ENCODE measurements around the gene CARD10.

Gene CARD10

GRCh38 chr22:37487129-37487528 lies 32.1 kb downstream of the CARD10 start:
- Mint-ChIP-seq H3K4me1 (ENCODE audit: low read depth) (peaks cover 36% of the 10 kb centered on the region), H3K4me3 (peak overlapping the region; percentile 98), H3K27ac (peak overlapping the region; percentile 38), H3K27me3 (ENCODE audit: low read depth) (no peaks in the 10 kb centered on the region), H3K9me3 (no peaks in the 10 kb centered on the region), H3K36me3 (ENCODE audit: low read depth) (peaks cover 28% of the 10 kb centered on the region)
- no peak for DNase-seq (ENCODE audit: low spot score)

DNA sequence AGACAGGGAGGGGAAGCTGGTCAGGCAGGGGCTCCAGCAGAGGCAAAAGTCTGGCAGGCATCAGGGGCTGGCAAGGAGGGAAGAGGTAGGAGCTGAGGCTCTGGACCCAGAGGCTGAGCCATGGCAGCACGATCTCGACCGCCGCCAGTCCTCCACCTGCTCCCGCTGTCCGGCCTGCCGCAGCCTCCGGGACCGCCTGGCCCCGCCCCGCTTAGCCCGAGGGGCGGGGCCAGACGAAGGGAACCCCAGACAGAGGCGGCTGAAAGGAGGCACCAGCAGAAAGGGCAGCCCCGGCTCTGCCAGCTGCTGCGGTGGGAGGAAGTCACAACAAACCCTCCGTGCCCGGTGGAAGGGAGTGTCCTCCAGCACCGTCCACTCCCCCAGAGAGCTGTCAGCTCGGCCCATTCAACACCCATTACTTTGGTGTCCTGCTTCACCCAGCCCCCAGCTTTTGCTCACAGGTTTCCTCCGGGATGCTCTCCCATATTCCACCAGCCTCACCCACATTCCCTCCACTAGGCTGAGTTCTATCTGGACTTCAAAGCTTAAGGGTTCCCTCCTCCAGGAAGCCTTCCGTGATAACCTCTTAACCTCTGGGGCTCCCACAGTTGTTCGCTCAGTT lies 32.9 kb downstream of the CARD10 start, which contains the start of gene MFNG:
Gene MFNG, minus strand, starts transcription at position 161 of the 622 bp plus-strand sequence. CDS start 207 bp downstream, outside the sequence.
- Mint-ChIP-seq H3K4me1 (ENCODE audit: low read depth) (peaks cover 39% of the 10 kb centered on the region), H3K27me3 (ENCODE audit: low read depth) (no peaks in the 10 kb centered on the region), H3K27ac (peak within 1 kb of the TSS; percentile 92), H3K36me3 (ENCODE audit: low read depth) (peaks cover 33% of the 10 kb centered on the region), H3K4me3 (peak within 1 kb of the TSS; percentile 98), H3K9me3 (no peaks in the 10 kb centered on the region)
- peak; percentile 77 for DNase-seq (ENCODE audit: low spot score)

DNA sequence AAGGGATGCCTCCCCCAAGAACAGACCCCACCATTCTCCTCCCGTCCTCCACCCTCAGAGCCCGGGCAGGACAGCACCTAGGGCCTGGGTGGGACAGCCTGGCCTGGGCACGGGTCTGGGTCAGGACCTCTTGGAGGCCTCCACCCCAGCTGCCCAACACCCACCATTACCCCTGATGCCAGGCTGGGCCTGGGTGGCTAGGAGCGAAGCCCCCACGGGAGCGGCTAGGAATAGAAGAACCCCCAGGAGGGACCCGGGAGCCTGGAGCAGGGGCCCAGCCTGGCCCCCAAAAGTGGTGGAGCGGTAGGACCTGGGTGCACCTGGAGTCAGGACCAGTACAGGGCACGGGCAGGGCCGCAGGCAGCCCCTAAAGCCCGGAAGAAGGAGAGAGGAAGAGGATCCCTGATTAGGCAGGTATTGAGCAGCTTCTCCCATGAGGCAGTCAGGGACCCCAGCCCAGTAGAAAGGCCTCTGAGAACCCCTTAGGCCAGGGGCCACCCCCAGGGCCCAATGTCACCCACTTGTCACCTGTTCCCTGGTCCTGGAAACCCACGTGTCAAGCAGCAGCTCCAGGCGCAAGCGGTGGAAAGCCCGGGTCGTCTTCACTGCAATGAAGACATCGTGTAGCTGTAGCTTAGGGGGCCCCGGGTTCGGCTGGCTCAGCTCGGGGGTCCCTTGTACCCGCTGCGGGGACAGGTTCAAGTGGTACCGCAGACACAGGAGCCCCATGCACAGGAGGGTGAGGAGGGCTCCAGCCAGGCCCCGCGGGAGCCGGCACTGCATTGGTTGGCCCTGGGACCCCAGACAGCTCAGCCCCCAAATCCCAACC lies 33.6 kb downstream of the CARD10 start:
- Mint-ChIP-seq H3K27me3 (ENCODE audit: low read depth) (no peaks in the 10 kb centered on the region), H3K4me3 (peak overlapping the region; percentile 98), H3K9me3 (no peaks in the 10 kb centered on the region), H3K36me3 (ENCODE audit: low read depth) (peaks cover 39% of the 10 kb centered on the region), H3K4me1 (ENCODE audit: low read depth) (peaks cover 43% of the 10 kb centered on the region), H3K27ac (peak overlapping the region; percentile 92)
- DNase-seq (ENCODE audit: low spot score) = peak; percentile 8

DNA sequence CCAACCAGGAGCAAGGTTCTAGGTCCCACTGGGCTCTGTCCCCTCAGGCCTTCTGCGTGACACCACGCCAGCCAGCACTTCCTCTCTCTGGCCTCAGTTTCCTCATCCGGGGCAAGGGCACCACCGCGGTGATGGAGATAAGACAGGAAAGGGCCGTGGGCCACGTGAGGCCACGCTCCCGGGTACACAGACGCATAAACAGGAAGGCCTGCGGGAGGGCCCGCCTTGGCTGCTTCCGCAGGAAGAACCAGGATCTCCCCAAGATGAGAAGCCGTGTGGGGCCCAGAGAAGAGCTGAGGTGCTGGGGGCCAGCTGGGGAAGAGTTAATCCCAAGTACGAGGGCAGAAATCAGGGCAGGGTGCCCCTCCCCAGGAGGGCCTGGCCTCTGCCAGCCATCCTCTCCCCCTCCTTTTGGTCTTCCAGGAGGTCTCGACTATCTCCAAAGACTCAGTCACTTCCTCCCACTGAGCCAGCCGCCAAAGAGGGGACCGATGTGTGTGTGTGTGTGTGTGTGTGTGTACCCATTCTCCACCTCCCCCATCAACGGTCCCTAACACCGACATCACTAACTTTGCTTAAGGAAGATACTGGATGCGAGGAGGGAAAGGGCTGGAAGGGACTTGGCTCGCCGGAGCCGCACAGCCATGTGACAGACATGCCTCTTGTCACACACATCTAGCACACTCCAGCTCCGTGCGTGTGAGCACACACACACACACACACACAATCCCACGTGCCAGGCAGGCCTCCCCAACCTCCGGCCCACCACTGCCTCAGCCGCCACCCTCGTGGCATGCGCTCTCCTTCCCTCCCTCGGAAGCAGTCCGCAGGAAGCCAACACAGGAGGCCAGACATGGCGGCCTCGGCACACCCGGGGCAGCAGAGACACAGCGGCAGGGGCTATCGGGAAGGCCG lies 34.5 kb downstream of the CARD10 start:
- peak overlapping the region; percentile 92 for H3K27ac Mint-ChIP-seq
- peak overlapping the region; percentile 98 for H3K4me3 Mint-ChIP-seq
- peak; percentile 85 for DNase-seq (ENCODE audit: low spot score)
- peaks cover 43% of the 10 kb centered on the region for H3K36me3 Mint-ChIP-seq (ENCODE audit: low read depth)
- H3K27me3 Mint-ChIP-seq (ENCODE audit: low read depth) = no peaks in the 10 kb centered on the region
- H3K9me3 Mint-ChIP-seq = no peaks in the 10 kb centered on the region
- peaks cover 43% of the 10 kb centered on the region for H3K4me1 Mint-ChIP-seq (ENCODE audit: low read depth)

- peaks cover 43% of the 10 kb centered on the region for H3K36me3 Mint-ChIP-seq (ENCODE audit: low read depth)
- no peak for DNase-seq (ENCODE audit: low spot score)
- no peaks in the 10 kb centered on the region for H3K9me3 Mint-ChIP-seq
- peaks cover 39% of the 10 kb centered on the region for H3K4me1 Mint-ChIP-seq (ENCODE audit: low read depth)
- H3K27ac Mint-ChIP-seq = peak overlapping the region; percentile 89
- H3K27me3 Mint-ChIP-seq (ENCODE audit: low read depth) = no peaks in the 10 kb centered on the region
- H3K4me3 Mint-ChIP-seq = peak overlapping the region; percentile 98
These were observed 36.2 kb downstream of the CARD10 start for GRCh38 chr22:37483050-37483449.

GRCh38 chr22:37482244-37482643 lies 37.0 kb downstream of the CARD10 start:
- Mint-ChIP-seq H3K9me3 (no peaks in the 10 kb centered on the region), H3K36me3 (ENCODE audit: low read depth) (peaks cover 43% of the 10 kb centered on the region), H3K4me3 (peak overlapping the region; percentile 98), H3K27me3 (ENCODE audit: low read depth) (no peaks in the 10 kb centered on the region), H3K27ac (peak overlapping the region; percentile 72), H3K4me1 (ENCODE audit: low read depth) (peaks cover 35% of the 10 kb centered on the region)
- DNase-seq (ENCODE audit: low spot score) = no peak

DNA sequence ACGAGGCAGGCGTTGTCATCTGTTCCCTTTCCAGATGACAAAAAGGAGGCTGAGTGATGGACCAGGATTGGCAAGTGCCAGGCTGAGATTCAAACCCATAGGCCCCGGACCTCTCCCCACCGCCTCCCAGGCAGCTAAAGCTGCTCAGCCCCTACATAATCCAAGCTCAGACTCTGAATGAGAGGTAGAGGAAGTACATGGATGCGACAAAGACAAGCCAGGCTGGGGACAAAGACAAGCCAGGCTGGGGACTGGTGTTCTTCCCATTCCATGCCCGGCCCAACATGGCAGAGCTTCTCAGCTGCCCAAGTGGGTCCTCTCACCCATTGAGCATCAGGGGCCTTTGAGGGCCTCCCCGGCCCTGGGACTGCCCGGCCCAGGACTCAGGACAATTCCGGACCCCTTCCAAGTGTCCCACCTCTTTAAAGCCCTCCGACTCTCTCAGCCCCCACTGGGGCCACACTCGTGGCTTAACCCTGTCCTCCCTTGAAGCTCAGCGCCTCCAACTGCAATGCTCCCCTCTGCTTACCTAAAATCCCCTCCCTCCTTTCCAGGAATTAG lies 37.8 kb downstream of the CARD10 start:
- H3K4me3 Mint-ChIP-seq = peak overlapping the region; percentile 98

DNA sequence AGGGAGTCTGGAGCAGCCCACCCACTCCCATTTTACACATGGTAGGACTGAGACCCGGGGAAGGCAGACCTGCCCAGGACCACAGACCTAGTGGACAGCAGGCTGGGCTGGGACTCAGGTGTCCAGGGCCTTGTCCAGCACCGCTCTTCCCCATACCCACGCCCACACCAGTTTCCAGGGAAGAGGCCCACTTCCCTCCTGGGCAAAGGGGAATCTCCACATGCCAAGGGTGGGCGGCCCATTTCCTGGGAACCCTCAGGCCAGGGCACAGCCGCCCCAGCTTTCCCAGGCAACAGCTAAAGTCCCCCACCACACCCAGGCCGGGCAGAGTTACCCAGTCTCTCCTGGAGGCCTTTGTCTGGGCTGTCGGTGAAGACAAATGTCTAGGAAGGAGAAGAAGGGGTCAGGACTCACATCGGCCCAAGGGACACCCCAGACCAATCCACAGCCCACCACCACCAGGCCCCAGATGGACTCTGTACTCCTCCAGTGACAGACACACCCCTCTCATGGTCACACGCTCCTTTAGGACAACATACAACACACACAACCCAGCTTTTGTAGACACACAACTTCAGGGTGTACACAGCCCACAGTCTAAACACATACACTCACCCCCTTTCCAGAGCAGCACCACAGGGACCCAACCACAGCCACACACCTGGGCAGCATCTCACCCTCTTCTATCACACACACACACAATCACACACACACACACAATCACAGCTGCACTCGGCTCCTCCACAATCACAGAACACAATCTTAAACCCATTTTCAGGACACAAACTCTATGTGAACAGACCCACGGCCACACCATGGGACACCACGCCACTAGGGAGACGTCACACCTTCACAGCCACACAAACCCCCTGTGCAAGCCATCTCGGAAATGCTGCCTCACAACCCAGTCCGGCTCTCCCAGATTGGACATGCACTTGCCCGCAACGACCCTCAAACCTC lies 38.5 kb downstream of the CARD10 start:
- Mint-ChIP-seq H3K4me3 (no peak overlapping the region), H3K27ac (peak overlapping the region; percentile 1), H3K27me3 (ENCODE audit: low read depth) (no peaks in the 10 kb centered on the region), H3K36me3 (ENCODE audit: low read depth) (peaks cover 54% of the 10 kb centered on the region), H3K9me3 (no peaks in the 10 kb centered on the region), H3K4me1 (ENCODE audit: low read depth) (peaks cover 26% of the 10 kb centered on the region)
- no peak for DNase-seq (ENCODE audit: low spot score)

More for the DNA sequence above, 37.8 kb downstream of the CARD10 start:
- peaks cover 27% of the 10 kb centered on the region for H3K4me1 Mint-ChIP-seq (ENCODE audit: low read depth)
- H3K36me3 Mint-ChIP-seq (ENCODE audit: low read depth) = peaks cover 48% of the 10 kb centered on the region
- no peaks in the 10 kb centered on the region for H3K27me3 Mint-ChIP-seq (ENCODE audit: low read depth)
- peak overlapping the region; percentile 72 for H3K27ac Mint-ChIP-seq
- no peaks in the 10 kb centered on the region for H3K9me3 Mint-ChIP-seq
- DNase-seq (ENCODE audit: low spot score) = no peak

GRCh38 chr22:37479196-37479595 lies 40.0 kb downstream of the CARD10 start:
- Mint-ChIP-seq H3K4me1 (ENCODE audit: low read depth) (peaks cover 24% of the 10 kb centered on the region), H3K27me3 (ENCODE audit: low read depth) (no peaks in the 10 kb centered on the region), H3K27ac (no peak overlapping the region), H3K36me3 (ENCODE audit: low read depth) (peaks cover 43% of the 10 kb centered on the region), H3K4me3 (no peak overlapping the region), H3K9me3 (no peaks in the 10 kb centered on the region)
- DNase-seq (ENCODE audit: low spot score) = no peak

DNA sequence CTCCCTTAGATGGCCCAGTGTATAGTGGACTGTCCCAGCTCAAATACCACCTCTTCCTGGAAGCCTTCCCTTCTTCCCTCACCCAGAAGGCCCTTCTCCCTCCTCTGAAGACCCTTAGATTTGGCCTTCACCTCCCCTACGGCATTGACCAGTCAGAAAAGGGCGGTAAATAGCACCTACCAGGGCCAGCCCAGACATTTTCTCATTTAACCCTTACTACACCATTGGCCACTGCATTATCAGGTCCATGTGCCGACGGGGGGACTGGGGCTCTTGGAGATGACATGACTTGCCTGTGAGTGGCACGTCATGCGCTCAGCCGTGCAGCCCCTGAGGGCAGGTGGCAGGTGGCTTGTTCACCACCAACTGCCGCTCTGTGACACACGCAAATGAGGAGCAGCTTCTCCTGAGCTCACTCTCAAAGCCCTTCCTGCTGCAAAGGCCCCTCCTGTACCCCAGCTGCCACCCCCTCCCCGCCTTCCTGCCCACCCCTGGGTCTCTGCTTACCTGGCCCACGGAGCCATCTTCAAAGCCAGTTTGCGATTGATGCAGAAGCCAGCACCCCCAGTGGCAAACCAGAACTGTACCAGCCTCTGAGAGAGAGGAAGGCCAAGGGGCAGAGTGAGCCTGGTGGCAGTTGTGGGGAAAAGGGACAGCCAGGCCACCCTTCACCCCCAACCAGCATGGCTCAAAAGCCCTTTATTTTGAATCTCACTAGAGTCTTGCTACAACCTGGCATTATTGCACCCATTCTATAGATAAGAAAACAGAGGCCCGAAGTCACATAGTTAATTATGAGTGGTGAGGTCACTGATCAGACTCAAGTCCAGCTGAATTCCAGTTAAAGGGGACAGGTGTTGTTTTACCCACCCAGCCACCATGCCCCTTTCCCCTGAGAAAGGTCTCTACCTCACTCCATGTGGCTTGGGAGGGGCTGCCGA lies 42.6 kb downstream of the CARD10 start:
- Mint-ChIP-seq H3K36me3 (ENCODE audit: low read depth) (peaks cover 38% of the 10 kb centered on the region), H3K27me3 (ENCODE audit: low read depth) (no peaks in the 10 kb centered on the region), H3K4me1 (ENCODE audit: low read depth) (peaks cover 5% of the 10 kb centered on the region)

DNA sequence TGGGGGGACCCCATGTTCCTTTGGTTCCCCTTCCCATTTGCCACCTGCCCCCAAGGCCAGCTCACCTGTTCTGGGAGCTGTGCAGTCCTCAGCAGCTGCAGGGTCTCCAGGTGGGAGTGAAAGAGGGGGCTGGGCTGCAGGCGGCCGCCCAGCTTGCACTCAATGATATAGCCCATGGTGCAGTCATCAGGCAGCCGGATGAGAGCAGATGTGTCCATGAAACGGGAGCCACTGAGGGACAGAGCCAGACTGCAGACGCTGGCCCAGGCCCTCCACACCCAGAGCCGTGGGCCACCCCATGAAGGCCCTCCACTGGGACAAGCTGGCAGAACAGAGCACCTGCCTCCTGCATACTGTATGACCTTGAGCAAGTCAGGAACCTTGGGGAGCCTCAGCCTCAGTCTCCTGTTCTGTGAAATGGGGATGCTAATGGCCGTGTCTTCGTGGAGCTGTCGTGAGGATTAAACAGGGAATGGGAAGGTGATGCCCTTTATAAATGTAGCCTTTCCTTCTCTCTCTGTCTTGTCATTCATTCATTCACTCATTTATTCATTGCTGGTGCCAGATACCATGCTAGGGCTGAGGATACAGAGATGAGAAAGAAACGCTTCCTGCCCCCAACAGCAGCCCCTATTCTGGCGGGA lies 44.6 kb downstream of the CARD10 start:
- Mint-ChIP-seq H3K4me3 (no peak overlapping the region), H3K27ac (no peak overlapping the region), H3K36me3 (ENCODE audit: low read depth) (peaks cover 42% of the 10 kb centered on the region)

More for the DNA sequence above, 42.6 kb downstream of the CARD10 start:
- no peak for DNase-seq (ENCODE audit: low spot score)
- H3K27ac Mint-ChIP-seq = no peak overlapping the region
- no peaks in the 10 kb centered on the region for H3K9me3 Mint-ChIP-seq
- no peak overlapping the region for H3K4me3 Mint-ChIP-seq

More for the DNA sequence above, 44.6 kb downstream of the CARD10 start:
- no peaks in the 10 kb centered on the region for H3K4me1 Mint-ChIP-seq (ENCODE audit: low read depth)
- DNase-seq (ENCODE audit: low spot score) = no peak
- H3K27me3 Mint-ChIP-seq (ENCODE audit: low read depth) = no peaks in the 10 kb centered on the region
- H3K9me3 Mint-ChIP-seq = no peaks in the 10 kb centered on the region
